Choroid plexus epithelial cell (primary cell): ENCODE results near the gene MICAL3.

Experiments used
- DNase-seq: peaks from one replicate; pipeline ENCODE4 v3.0.0-alpha.2; 2010; ENCODE audit warnings: low read depth
- H3K4me3 ChIP-seq: 2 replicates; pipeline ENCODE4 v1.5.1; 2011; ENCODE audit warnings: low read depth, mild to moderate bottlenecking, control low read depth, low read length, moderate library complexity
- CTCF ChIP-seq: conservative IDR thresholded peaks from 2 replicates; pipeline ENCODE4 v1.5.1; 2011; ENCODE audit warnings: low read depth, mild to moderate bottlenecking, control low read depth, inconsistent platforms, low read length, moderate library complexity

Gene MICAL3

GRCh38 chr22:17890892-17891291 is 133.5 kb downstream of the MICAL3 start:
- TF ChIP-seq CTCF: no peak
- no peak for DNase-seq
- no peak overlapping the region for H3K4me3 ChIP-seq

- no peak for TF ChIP-seq CTCF
- no peak for DNase-seq
- no peak overlapping the region for H3K4me3 ChIP-seq
These were observed 134.1 kb downstream of the MICAL3 start for GRCh38 chr22:17890245-17890671.

- H3K4me3 ChIP-seq: no peak overlapping the region
- peak; percentile 79 for TF ChIP-seq CTCF
- peak; percentile 71 for DNase-seq
These were observed 135.5 kb downstream of the MICAL3 start for GRCh38 chr22:17888855-17889254.

- H3K4me3 ChIP-seq: no peak overlapping the region
- no peak for TF ChIP-seq CTCF
These were observed 135.9 kb downstream of the MICAL3 start for GRCh38 chr22:17888439-17888838.

GRCh38 chr22:17884893-17885292 is 139.5 kb downstream of the MICAL3 start:
- no peak for DNase-seq
- H3K4me3 ChIP-seq: no peak overlapping the region
- no peak for TF ChIP-seq CTCF

More at GRCh38 chr22:17888439-17888838, 135.9 kb downstream of the MICAL3 start:
- DNase-seq: no peak

- no peak for TF ChIP-seq CTCF
- H3K4me3 ChIP-seq: no peak overlapping the region
- no peak for DNase-seq
These were observed 140.3 kb downstream of the MICAL3 start for GRCh38 chr22:17884084-17884483.

GRCh38 chr22:17883356-17883755 is 141.0 kb downstream of the MICAL3 start:
- DNase-seq: no peak
- TF ChIP-seq CTCF: no peak
- no peak overlapping the region for H3K4me3 ChIP-seq
